Measurements from ENCODE around the gene LRRC43. TPM values are rescaled to one million over a fixed set of nuclear protein-coding genes. Genes with fewer than 3 reads are reported as not detected.

The LRRC43 gene
- total and polyA plus RNA-seq, 7 donors: 0.05 to 0.36 (median 0.13) TPM; not detected in 2

DNA sequence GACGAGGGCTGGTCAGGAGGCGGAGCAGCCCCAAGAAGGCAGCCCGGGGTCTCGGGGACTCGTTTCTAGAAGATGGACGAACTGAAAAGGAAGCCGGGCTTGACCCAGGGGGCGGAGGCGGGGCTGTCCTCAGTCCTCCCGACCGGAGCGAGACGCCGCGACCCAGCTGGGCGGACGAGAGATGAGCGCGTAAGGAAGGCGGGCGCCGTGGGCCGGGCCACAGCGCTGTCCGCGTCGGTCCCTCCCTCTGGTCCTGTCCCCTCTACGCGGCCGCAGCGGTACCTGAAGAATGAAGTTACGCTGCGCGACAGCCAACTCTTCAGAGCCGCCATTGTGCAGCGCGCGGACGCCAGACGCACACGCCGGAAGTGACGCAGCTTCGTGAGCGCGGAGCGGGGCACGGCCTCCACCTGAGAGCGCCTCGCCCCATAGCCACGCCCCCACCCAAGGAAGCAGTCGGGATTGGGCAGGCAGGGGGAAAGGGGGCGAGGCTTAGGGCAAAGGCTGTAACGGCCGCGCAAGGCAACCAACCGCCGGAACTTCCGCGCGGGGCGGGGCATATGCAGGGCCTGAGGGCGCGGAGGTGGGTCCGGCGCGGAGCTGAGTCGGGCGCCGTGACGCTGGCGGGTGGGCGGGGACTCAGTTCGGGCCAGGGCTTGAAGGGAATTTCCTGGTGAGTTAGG lies 42.9 kb downstream of the LRRC43 start, which contains the start of gene DIABLO:
Gene DIABLO, minus strand, starts transcription at position 370 of the 683 bp plus-strand sequence. Its CDS starts 38 bp downstream, at position 332.
- Histone ChIP-seq H3K4me1 (peaks cover 19% of the 10 kb centered on the region), H3K4me3 (peak within 1 kb of the TSS; percentile 96), H3K36me3 (ENCODE audit: insufficient read depth in 1 of 2, low read depth in 1 of 2) (peaks cover 10 to 62% of the 10 kb centered on the region in 2 donors), H3K27me3 (ENCODE audit: insufficient read depth in 3 of 3, low read length in 2 of 3) (no peaks in the 10 kb centered on the region), H3K9me3 (no peaks in the 10 kb centered on the region), H3K27ac (peak within 1 kb of the TSS; percentile 97)
- ATAC-seq (peak; percentile 96 to 98 (median 97)), DNase-seq (peak; percentile 100)
- TF ChIP-seq, protein P1, sequence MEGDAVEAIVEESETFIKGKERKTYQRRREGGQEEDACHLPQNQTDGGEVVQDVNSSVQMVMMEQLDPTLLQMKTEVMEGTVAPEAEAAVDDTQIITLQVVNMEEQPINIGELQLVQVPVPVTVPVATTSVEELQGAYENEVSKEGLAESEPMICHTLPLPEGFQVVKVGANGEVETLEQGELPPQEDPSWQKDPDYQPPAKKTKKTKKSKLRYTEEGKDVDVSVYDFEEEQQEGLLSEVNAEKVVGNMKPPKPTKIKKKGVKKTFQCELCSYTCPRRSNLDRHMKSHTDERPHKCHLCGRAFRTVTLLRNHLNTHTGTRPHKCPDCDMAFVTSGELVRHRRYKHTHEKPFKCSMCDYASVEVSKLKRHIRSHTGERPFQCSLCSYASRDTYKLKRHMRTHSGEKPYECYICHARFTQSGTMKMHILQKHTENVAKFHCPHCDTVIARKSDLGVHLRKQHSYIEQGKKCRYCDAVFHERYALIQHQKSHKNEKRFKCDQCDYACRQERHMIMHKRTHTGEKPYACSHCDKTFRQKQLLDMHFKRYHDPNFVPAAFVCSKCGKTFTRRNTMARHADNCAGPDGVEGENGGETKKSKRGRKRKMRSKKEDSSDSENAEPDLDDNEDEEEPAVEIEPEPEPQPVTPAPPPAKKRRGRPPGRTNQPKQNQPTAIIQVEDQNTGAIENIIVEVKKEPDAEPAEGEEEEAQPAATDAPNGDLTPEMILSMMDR (IDR thresholded peaks at IDR 0.05): no peak
- intact Hi-C loops (cut with DNase I): no loop called here
- 0% methylated on average over 65 to 74 of the region's 74 CpGs for WGBS, 3 donors

DNA sequence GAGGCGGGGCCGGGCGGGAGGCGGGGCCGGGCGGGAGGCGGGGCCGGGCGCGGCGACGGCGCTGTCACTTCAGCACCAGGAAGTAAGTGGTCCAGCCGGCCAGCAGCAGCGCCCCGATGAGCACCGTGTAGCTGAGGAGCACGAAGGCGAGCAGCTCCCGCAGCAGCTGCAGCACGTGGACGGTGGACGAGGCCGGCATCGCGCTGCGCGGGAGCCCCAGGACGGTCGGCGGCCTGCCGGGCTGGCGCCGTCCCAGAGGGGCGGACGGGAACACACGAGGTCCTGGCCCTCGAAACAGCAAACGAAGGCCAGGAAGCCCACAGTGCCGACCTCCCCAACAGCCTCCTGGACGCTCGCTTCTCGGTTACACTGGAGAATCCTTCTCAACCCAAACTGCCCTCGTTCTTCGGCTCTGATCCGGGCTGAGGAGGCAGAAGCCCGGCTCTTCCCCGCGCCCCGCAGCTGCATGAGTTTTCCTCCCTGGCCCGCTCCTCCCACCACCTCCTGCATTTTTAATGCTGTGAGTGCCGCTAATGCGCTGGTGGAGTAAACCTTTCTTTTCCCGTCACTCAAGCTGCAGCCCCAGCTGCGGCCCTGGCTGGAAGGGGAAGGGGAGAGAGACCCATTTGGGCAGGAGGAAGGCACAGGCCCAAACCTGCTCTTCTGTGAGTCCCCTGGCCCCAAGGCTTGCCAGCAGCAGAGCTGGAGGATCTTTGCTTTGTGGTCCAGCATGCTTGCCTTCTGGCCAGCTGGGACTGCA lies 43.6 kb downstream of the LRRC43 start:
- H3K36me3 ChIP-seq (ENCODE audit: insufficient read depth in 1 of 2, low read depth in 1 of 2): peaks cover 8 to 62% of the 10 kb centered on the region in 2 donors
- intact Hi-C loops (cut with DNase I): no loop called here
- 2 to 8% (median 5%) methylated on average over 45 to 55 of the region's 55 CpGs for WGBS, 3 donors

DNA sequence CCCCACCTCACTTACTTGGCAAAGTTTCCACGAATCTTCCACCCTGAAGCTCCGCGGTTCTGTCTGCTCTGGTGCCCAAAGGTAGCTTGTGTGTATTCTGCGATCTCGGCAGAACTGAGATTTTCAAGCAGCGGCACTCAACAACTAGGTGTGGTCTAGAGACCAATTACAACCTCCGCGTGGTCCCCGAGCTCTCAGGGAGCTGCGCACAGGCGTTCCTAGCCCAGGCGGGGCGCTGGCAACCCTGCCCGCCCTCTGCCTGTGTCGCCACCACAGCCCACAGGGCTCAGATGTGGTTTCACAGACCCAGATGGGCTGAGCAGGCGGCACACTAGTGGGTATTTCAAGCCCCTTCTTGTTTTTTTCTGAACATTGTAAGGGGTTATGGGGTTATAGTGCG lies 44.4 kb downstream of the LRRC43 start:
- Histone ChIP-seq H3K4me1 (peaks cover 19% of the 10 kb centered on the region), H3K9me3 (no peaks in the 10 kb centered on the region), H3K27me3 (ENCODE audit: insufficient read depth in 3 of 3, low read length in 2 of 3) (no peaks in the 10 kb centered on the region), H3K4me3 (peak overlapping the region; percentile 96), H3K36me3 (ENCODE audit: insufficient read depth in 1 of 2, low read depth in 1 of 2) (peaks cover 5 to 62% of the 10 kb centered on the region in 2 donors), H3K27ac (no peak overlapping the region)
- 92 to 93% (median 93%) methylated on average over 17 of the region's 17 CpGs for WGBS, 3 donors
- intact Hi-C loops (cut with DNase I): no loop called here
- DNase-seq (peak in 1 of 2 donors; percentile 61), ATAC-seq (no peak)
- TF ChIP-seq, protein P1 (IDR thresholded peaks at IDR 0.05): no peak

More for the DNA sequence above, 43.6 kb downstream of the LRRC43 start:
- TF ChIP-seq, protein P1 (IDR thresholded peaks at IDR 0.05): no peak
- peak in 1 of 2 donors; percentile 56 for DNase-seq
- no peak for ATAC-seq
- H3K27me3 ChIP-seq (ENCODE audit: insufficient read depth in 3 of 3, low read length in 2 of 3): no peaks in the 10 kb centered on the region
- peak overlapping the region; percentile 54 for H3K27ac ChIP-seq
- no peaks in the 10 kb centered on the region for H3K9me3 ChIP-seq
- peak overlapping the region; percentile 96 for H3K4me3 ChIP-seq
- peaks cover 19% of the 10 kb centered on the region for H3K4me1 ChIP-seq

DNA sequence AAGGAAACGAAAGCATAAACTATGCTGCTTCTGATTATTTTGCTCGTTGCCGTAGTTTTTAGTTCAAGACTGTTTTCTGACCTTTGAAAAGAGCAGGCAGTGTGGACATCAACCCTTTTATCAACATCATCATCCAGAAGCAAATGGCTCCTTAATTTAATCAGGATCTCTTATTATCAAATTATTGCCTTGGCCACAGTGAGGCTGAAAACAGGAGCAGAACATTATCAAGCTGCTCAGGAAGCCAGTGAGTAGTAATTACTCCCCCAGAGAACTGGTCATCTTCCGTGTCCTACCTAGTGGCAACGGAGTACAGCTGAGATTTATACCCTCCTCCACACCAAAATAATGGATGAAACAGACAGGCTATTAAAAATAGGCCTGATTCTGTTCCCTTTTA lies 45.2 kb downstream of the LRRC43 start:
- Histone ChIP-seq H3K36me3 (ENCODE audit: insufficient read depth in 1 of 2, low read depth in 1 of 2) (peaks cover 5 to 62% of the 10 kb centered on the region in 2 donors), H3K27me3 (ENCODE audit: insufficient read depth in 3 of 3, low read length in 2 of 3) (no peaks in the 10 kb centered on the region), H3K9me3 (no peaks in the 10 kb centered on the region), H3K4me3 (no peak overlapping the region), H3K27ac (no peak overlapping the region), H3K4me1 (peaks cover 19% of the 10 kb centered on the region)
- ATAC-seq (no peak), DNase-seq (no peak)
- TF ChIP-seq, protein P1 (IDR thresholded peaks at IDR 0.05): no peak
- intact Hi-C loops (cut with DNase I): no loop called here
- 88 to 95% (median 92%) methylated on average over 5 of the region's 5 CpGs for WGBS, 3 donors

Data from psoas muscle (tissue), 8 donors.